Measurements from ENCODE around the gene NSG2.

Gene NSG2

GRCh38 chr5:174045470-174046025, at the start of gene NSG2:
TSS of gene NSG2 (plus strand) at chr5:174045706. CDS start at chr5:174046756, 1,050 bp downstream.
- peak; percentile 97 for DNase-seq (ENCODE audit: extremely low spot score)
- POLR2A ChIA-PET = interaction anchor here (2.0 kb wide), 1 partner anchor 266 kb away, joined by 13 read pairs; no protein-coding TSS in a partner anchor
- CTCF ChIA-PET = interaction anchor here (0.7 to 3.1 kb wide), 9 partner anchors 8 to 793 kb away, joined by 3 to 52 read pairs (median 4); no protein-coding TSS in a partner anchor
- no peak for TF ChIP-seq BHLHE40 (IDR thresholded peaks at IDR 0.05; ENCODE audit: borderline replicate concordance)
- TF ChIP-seq FOXM1 (IDR thresholded peaks at IDR 0.05; ENCODE audit: borderline replicate concordance) = no peak
- TF ChIP-seq PKNOX1 (IDR thresholded peaks at IDR 0.05) = peak; percentile 45
- TF ChIP-seq FOXA1 (IDR thresholded peaks at IDR 0.05) = no peak

GRCh38 chr5:173997331-173997730, 48.2 kb upstream of the NSG2 start:
- no peak for DNase-seq (ENCODE audit: extremely low spot score)
- ChIA-PET POLR2A (no interaction called here), CTCF (no interaction called here)
- no peak for TF ChIP-seq FOXK2 (IDR thresholded peaks at IDR 0.05)
- TF ChIP-seq BHLHE40 (IDR thresholded peaks at IDR 0.05; ENCODE audit: borderline replicate concordance) = no peak
- no peak for TF ChIP-seq TARDBP (IDR thresholded peaks at IDR 0.05)
- no peak for TF ChIP-seq ZNF384 (IDR thresholded peaks at IDR 0.05)

GRCh38 chr5:173998531-173998930, 47.0 kb upstream of the NSG2 start:
- no peak for TF ChIP-seq NFRKB (IDR thresholded peaks at IDR 0.05)
- TF ChIP-seq FOXA1 (IDR thresholded peaks at IDR 0.05) = no peak
- no peak for TF ChIP-seq ELF4 (IDR thresholded peaks at IDR 0.05)
- no peak for TF ChIP-seq HDGF (IDR thresholded peaks at IDR 0.05; ENCODE audit: borderline replicate concordance)
- TF ChIP-seq FOXK2 (IDR thresholded peaks at IDR 0.05) = no peak
- no peak for TF ChIP-seq SUZ12 (IDR thresholded peaks at IDR 0.05)
- TF ChIP-seq LEF1 (IDR thresholded peaks at IDR 0.05; ENCODE audit: borderline replicate concordance) = no peak
- no peak for TF ChIP-seq BHLHE40 (IDR thresholded peaks at IDR 0.05; ENCODE audit: borderline replicate concordance)
- TF ChIP-seq FOXM1 (IDR thresholded peaks at IDR 0.05; ENCODE audit: borderline replicate concordance) = no peak
- TF ChIP-seq L3MBTL2 (conservative IDR thresholded peaks at IDR 0.05) = no peak
- no peak for TF ChIP-seq PKNOX1 (IDR thresholded peaks at IDR 0.05)
- TF ChIP-seq SP1 (IDR thresholded peaks at IDR 0.05) = no peak
- no peak for TF ChIP-seq ZNF384 (IDR thresholded peaks at IDR 0.05)
- no peak for TF ChIP-seq TARDBP (IDR thresholded peaks at IDR 0.05)
- CTCF ChIA-PET = no interaction called here
- POLR2A ChIA-PET = no interaction called here
- DNase-seq (ENCODE audit: extremely low spot score) = no peak

- DNase-seq (ENCODE audit: extremely low spot score) = no peak
- TF ChIP-seq BHLHE40 (IDR thresholded peaks at IDR 0.05; ENCODE audit: borderline replicate concordance) = no peak
- no peak for TF ChIP-seq ZNF384 (IDR thresholded peaks at IDR 0.05)
- ChIA-PET CTCF (no interaction called here), POLR2A (no interaction called here)
Observed at GRCh38 chr5:174000076-174000475, 45.4 kb upstream of the NSG2 start.

- ChIA-PET POLR2A (no interaction called here), CTCF (no interaction called here)
- DNase-seq (ENCODE audit: extremely low spot score) = no peak
- TF ChIP-seq TARDBP (IDR thresholded peaks at IDR 0.05) (no peak), FOXM1 (IDR thresholded peaks at IDR 0.05; ENCODE audit: borderline replicate concordance) (no peak), BHLHE40 (IDR thresholded peaks at IDR 0.05; ENCODE audit: borderline replicate concordance) (no peak), ZNF384 (IDR thresholded peaks at IDR 0.05) (no peak), ARNT (IDR thresholded peaks at IDR 0.05) (no peak), LEF1 (IDR thresholded peaks at IDR 0.05; ENCODE audit: borderline replicate concordance) (no peak), PKNOX1 (IDR thresholded peaks at IDR 0.05) (no peak), ELF4 (IDR thresholded peaks at IDR 0.05) (no peak), L3MBTL2 (conservative IDR thresholded peaks at IDR 0.05) (no peak), NFRKB (IDR thresholded peaks at IDR 0.05) (no peak), SUZ12 (IDR thresholded peaks at IDR 0.05) (no peak), FOXA1 (IDR thresholded peaks at IDR 0.05) (no peak), SP1 (IDR thresholded peaks at IDR 0.05) (no peak), HDGF (IDR thresholded peaks at IDR 0.05; ENCODE audit: borderline replicate concordance) (no peak), CTBP1 (IDR thresholded peaks at IDR 0.05; ENCODE audit: borderline replicate concordance) (no peak), FOXK2 (IDR thresholded peaks at IDR 0.05) (no peak)
Observed at GRCh38 chr5:174003795-174004194, 41.7 kb upstream of the NSG2 start.

- POLR2A ChIA-PET = no interaction called here
- TF ChIP-seq FOXA1 (IDR thresholded peaks at IDR 0.05) (no peak), FOXM1 (IDR thresholded peaks at IDR 0.05; ENCODE audit: borderline replicate concordance) (no peak), ZNF384 (IDR thresholded peaks at IDR 0.05) (no peak), TARDBP (IDR thresholded peaks at IDR 0.05) (no peak), LEF1 (IDR thresholded peaks at IDR 0.05; ENCODE audit: borderline replicate concordance) (no peak), FOXK2 (IDR thresholded peaks at IDR 0.05) (no peak), HDGF (IDR thresholded peaks at IDR 0.05; ENCODE audit: borderline replicate concordance) (no peak), SUZ12 (IDR thresholded peaks at IDR 0.05) (no peak), L3MBTL2 (conservative IDR thresholded peaks at IDR 0.05) (no peak), CTBP1 (IDR thresholded peaks at IDR 0.05; ENCODE audit: borderline replicate concordance) (no peak), ELF4 (IDR thresholded peaks at IDR 0.05) (no peak), SP1 (IDR thresholded peaks at IDR 0.05) (no peak), NFRKB (IDR thresholded peaks at IDR 0.05) (no peak), PKNOX1 (IDR thresholded peaks at IDR 0.05) (no peak), BHLHE40 (IDR thresholded peaks at IDR 0.05; ENCODE audit: borderline replicate concordance) (no peak), ARNT (IDR thresholded peaks at IDR 0.05) (no peak)
- DNase-seq (ENCODE audit: extremely low spot score) = no peak
- CTCF ChIA-PET = no interaction called here
Observed at GRCh38 chr5:174008922-174009321, 36.6 kb upstream of the NSG2 start.

Measured in HEK293T (cell line).